ENCODE measurements around the gene RELL1. TPM values are rescaled to one million over a fixed set of nuclear protein-coding genes. Genes with fewer than 3 reads are reported as not detected.

The RELL1 gene
- total RNA-seq, 1 donor: 61.2 TPM

DNA sequence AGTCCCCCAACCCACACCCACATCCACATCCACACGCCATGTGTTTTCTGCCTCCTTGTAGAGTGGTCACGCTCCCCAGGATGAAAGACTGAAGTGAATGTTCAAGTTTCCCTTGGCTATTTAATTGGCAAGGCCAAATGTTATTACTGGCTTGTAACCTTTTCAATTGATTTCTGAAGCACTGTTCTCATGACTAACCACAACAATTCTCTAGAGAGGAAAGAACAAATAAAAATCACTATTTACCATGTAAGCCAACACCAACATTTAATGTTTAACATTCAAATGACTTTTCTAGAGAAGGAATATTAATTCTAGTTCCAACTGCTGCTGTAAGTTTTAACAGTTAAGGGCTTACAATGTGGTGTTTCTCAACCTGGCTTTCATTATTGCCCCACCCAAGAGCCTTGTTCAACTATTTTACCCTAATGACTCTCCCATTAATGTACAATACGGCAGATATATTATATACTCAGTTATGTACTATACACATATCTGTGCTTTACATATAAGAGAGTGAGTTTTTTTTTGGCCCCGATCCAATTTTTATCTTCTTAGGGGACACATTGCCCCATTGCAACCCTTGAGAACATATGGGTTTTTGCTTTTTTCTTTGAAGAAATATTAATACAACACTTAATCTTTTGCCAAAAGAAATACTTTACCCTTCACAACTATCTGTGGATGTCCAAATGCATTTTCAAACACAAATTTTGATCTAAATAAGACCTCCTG, 46.5 kb downstream of the RELL1 start:
- no peaks in the 10 kb centered on the region for H3K9me3 ChIP-seq (ENCODE audit: low read depth, low read length)
- H3K4me1 ChIP-seq (ENCODE audit: insufficient read depth, low read length): no peaks in the 10 kb centered on the region
- TF ChIP-seq, protein P1, sequence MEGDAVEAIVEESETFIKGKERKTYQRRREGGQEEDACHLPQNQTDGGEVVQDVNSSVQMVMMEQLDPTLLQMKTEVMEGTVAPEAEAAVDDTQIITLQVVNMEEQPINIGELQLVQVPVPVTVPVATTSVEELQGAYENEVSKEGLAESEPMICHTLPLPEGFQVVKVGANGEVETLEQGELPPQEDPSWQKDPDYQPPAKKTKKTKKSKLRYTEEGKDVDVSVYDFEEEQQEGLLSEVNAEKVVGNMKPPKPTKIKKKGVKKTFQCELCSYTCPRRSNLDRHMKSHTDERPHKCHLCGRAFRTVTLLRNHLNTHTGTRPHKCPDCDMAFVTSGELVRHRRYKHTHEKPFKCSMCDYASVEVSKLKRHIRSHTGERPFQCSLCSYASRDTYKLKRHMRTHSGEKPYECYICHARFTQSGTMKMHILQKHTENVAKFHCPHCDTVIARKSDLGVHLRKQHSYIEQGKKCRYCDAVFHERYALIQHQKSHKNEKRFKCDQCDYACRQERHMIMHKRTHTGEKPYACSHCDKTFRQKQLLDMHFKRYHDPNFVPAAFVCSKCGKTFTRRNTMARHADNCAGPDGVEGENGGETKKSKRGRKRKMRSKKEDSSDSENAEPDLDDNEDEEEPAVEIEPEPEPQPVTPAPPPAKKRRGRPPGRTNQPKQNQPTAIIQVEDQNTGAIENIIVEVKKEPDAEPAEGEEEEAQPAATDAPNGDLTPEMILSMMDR (IDR thresholded peaks at IDR 0.05; ENCODE audit: extremely low read depth, low read depth, low read length): no peak
- H3K4me2 ChIP-seq (ENCODE audit: insufficient read depth, low read length): no peak overlapping the region
- H3K4me3 ChIP-seq (ENCODE audit: insufficient read depth, low read length): no peak overlapping the region
- no peaks in the 10 kb centered on the region for H4K20me1 ChIP-seq (ENCODE audit: insufficient read depth, low read length)
- no peaks in the 10 kb centered on the region for H3K27me3 ChIP-seq (ENCODE audit: insufficient read depth, low read length)
- no peak for DNase-seq (ENCODE audit: insufficient read length, low spot score, missing footprints)
- H3K36me3 ChIP-seq (ENCODE audit: insufficient read depth, low read length): peaks cover 3% of the 10 kb centered on the region
- no peak overlapping the region for H3K27ac ChIP-seq (ENCODE audit: low read depth, low read length)
- H3K79me2 ChIP-seq (ENCODE audit: insufficient read depth, low read length): no peaks in the 10 kb centered on the region
- no peak overlapping the region for H2AFZ ChIP-seq (ENCODE audit: low read length)

DNA sequence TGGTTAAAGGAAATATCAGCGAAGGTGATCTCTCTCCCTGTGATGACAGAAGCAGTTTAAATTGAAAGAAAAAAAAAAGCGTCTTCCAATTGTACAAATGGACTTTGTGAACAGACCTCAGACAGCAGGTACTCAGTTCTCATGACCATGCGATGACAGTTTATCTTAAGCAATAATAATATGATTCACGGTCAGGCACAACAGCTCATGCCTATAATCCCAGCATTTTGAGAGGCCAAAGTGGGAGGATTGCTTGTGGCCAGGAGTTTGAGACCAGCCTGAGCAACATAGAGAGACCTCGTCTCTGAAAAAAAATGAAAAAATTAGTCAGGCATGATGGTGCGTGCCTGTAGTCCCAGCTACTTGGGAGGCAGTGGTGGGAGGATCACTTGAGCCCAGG, 51.0 kb downstream of the RELL1 start:
- Histone ChIP-seq H3K79me2 (ENCODE audit: insufficient read depth, low read length) (no peaks in the 10 kb centered on the region), H4K20me1 (ENCODE audit: insufficient read depth, low read length) (no peaks in the 10 kb centered on the region), H3K4me3 (ENCODE audit: insufficient read depth, low read length) (no peak overlapping the region), H3K36me3 (ENCODE audit: insufficient read depth, low read length) (peaks cover 7% of the 10 kb centered on the region), H3K4me1 (ENCODE audit: insufficient read depth, low read length) (no peaks in the 10 kb centered on the region), H3K9me3 (ENCODE audit: low read depth, low read length) (no peaks in the 10 kb centered on the region), H3K27me3 (ENCODE audit: insufficient read depth, low read length) (no peaks in the 10 kb centered on the region), H2AFZ (ENCODE audit: low read length) (no peak overlapping the region), H3K27ac (ENCODE audit: low read depth, low read length) (no peak overlapping the region), H3K4me2 (ENCODE audit: insufficient read depth, low read length) (no peak overlapping the region)
- TF ChIP-seq, protein P1 (IDR thresholded peaks at IDR 0.05; ENCODE audit: extremely low read depth, low read depth, low read length): no peak
- DNase-seq (ENCODE audit: insufficient read length, low spot score, missing footprints): no peak

DNA sequence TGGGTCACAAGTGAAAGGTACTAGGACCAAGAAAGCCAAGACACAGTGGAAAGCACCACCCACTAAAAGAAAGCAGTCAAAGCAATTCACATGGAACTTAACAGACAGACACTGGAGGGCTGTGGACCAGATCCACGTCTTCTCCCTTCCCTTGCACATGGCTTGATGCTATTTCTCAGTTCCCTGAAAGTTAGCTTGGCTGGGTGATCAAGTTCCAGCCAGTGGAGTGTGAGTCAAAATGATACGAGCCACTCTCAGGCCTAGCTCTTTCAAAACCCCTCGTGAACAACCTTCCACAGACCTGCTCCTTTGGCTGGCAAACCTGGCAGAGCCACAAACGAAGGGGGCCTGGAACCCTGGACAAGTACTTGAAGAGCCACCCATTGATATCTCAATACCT, 52.0 kb downstream of the RELL1 start:
- no peaks in the 10 kb centered on the region for H3K79me2 ChIP-seq (ENCODE audit: insufficient read depth, low read length)
- peaks cover under 1% of the 10 kb centered on the region for H3K4me1 ChIP-seq (ENCODE audit: insufficient read depth, low read length)
- TF ChIP-seq, protein P1 (IDR thresholded peaks at IDR 0.05; ENCODE audit: extremely low read depth, low read depth, low read length): no peak
- H4K20me1 ChIP-seq (ENCODE audit: insufficient read depth, low read length): peaks cover 3% of the 10 kb centered on the region
- H3K4me2 ChIP-seq (ENCODE audit: insufficient read depth, low read length): no peak overlapping the region
- H3K27ac ChIP-seq (ENCODE audit: low read depth, low read length): no peak overlapping the region
- DNase-seq (ENCODE audit: insufficient read length, low spot score, missing footprints): no peak
- no peak overlapping the region for H3K4me3 ChIP-seq (ENCODE audit: insufficient read depth, low read length)
- H3K27me3 ChIP-seq (ENCODE audit: insufficient read depth, low read length): no peaks in the 10 kb centered on the region
- no peaks in the 10 kb centered on the region for H3K9me3 ChIP-seq (ENCODE audit: low read depth, low read length)
- no peak overlapping the region for H2AFZ ChIP-seq (ENCODE audit: low read length)
- peaks cover 7% of the 10 kb centered on the region for H3K36me3 ChIP-seq (ENCODE audit: insufficient read depth, low read length)

DNA sequence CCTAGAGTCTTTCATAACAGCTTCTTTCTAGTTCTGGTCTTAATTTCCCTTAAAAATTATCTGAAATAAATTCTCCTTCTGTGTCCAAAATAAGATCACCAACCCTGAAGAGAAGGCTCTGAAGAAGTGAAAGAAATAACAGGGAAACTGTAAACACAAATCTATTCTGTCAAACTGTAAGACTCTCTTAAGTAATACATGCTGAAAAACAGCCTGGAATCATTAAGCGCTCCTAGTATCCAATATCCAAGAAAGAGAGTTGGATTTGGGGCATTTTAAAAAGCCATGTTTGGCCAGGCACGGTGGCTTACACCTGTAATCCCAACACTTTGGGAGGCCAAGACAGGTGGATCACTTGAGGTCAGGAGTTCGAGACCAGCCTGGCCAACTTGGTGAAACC, 53.3 kb downstream of the RELL1 start:
- no peak overlapping the region for H3K4me2 ChIP-seq (ENCODE audit: insufficient read depth, low read length)
- no peak overlapping the region for H3K4me3 ChIP-seq (ENCODE audit: insufficient read depth, low read length)
- no peak overlapping the region for H2AFZ ChIP-seq (ENCODE audit: low read length)
- H3K27ac ChIP-seq (ENCODE audit: low read depth, low read length): no peak overlapping the region
- peaks cover 7% of the 10 kb centered on the region for H3K36me3 ChIP-seq (ENCODE audit: insufficient read depth, low read length)
- no peaks in the 10 kb centered on the region for H3K79me2 ChIP-seq (ENCODE audit: insufficient read depth, low read length)
- peak; percentile 61 for DNase-seq (ENCODE audit: insufficient read length, low spot score, missing footprints)
- H3K9me3 ChIP-seq (ENCODE audit: low read depth, low read length): no peaks in the 10 kb centered on the region
- H4K20me1 ChIP-seq (ENCODE audit: insufficient read depth, low read length): peaks cover 7% of the 10 kb centered on the region
- TF ChIP-seq, protein P1 (IDR thresholded peaks at IDR 0.05; ENCODE audit: extremely low read depth, low read depth, low read length): no peak
- H3K4me1 ChIP-seq (ENCODE audit: insufficient read depth, low read length): peaks cover 7% of the 10 kb centered on the region
- no peaks in the 10 kb centered on the region for H3K27me3 ChIP-seq (ENCODE audit: insufficient read depth, low read length)
